ENCODE measurements around the gene HLA-B.
A peak's percentile ranks its signal among the peaks of the same experiment; 100 is the strongest.
"Not testable (repeated sequence)": the region's sequence is repeated elsewhere in the genome, so short reads cannot be mapped to it uniquely, and the experiment has no call there.

Gene HLA-B

DNA sequence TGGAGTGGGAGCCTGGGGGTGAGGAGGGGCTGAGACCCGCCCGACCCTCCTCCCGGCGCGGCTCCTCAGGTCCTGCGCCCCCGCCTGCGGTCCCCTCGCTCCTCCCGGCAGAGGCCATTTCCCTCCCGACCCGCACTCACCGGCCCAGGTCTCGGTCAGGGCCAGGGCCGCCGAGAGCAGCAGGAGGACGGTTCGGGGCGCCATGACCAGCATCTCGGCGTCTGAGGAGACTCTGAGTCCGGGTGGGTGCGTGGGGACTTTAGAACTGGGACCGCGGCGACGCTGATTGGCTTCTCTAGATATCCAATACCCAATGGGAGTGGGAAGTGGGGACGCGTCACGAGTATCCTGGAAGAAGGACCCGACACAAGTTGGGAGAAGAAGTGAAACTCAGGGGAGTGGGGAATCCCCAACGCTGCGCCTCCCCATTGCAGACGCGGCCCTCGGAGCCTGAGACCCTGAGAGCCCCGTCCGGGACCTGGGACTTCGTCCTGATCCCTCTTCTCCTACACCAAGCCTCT lies at the start of gene HLA-B:
TSS of gene HLA-B (minus strand) at position 234 of the 521 bp plus-strand sequence. CDS start at position 213, 21 bp downstream.
- no peak within 1 kb of the TSS for H3K9ac ChIP-seq
- no peaks in the 10 kb centered on the region for H3K79me2 ChIP-seq
- H3K4me1 ChIP-seq: no peaks in the 10 kb centered on the region
- no peaks in the 10 kb centered on the region for H3K27me3 ChIP-seq (ENCODE audit: control insufficient read depth, insufficient read depth, low read length)
- no peaks in the 10 kb centered on the region for H3K9me3 ChIP-seq (ENCODE audit: control insufficient read depth, low read length)
- peak within 1 kb of the TSS; percentile 89 for H2AFZ ChIP-seq
- no peaks in the 10 kb centered on the region for H3K36me3 ChIP-seq (ENCODE audit: control insufficient read depth, insufficient read depth, low read length)
- TF ChIP-seq, protein P1, sequence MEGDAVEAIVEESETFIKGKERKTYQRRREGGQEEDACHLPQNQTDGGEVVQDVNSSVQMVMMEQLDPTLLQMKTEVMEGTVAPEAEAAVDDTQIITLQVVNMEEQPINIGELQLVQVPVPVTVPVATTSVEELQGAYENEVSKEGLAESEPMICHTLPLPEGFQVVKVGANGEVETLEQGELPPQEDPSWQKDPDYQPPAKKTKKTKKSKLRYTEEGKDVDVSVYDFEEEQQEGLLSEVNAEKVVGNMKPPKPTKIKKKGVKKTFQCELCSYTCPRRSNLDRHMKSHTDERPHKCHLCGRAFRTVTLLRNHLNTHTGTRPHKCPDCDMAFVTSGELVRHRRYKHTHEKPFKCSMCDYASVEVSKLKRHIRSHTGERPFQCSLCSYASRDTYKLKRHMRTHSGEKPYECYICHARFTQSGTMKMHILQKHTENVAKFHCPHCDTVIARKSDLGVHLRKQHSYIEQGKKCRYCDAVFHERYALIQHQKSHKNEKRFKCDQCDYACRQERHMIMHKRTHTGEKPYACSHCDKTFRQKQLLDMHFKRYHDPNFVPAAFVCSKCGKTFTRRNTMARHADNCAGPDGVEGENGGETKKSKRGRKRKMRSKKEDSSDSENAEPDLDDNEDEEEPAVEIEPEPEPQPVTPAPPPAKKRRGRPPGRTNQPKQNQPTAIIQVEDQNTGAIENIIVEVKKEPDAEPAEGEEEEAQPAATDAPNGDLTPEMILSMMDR (IDR thresholded peaks at IDR 0.05): no peak
- peak within 1 kb of the TSS; percentile 67 for H3K4me3 ChIP-seq (ENCODE audit: low read depth, low read length)
- no peak within 1 kb of the TSS for H3K27ac ChIP-seq
- H3K4me2 ChIP-seq (ENCODE audit: low read length): peak within 1 kb of the TSS; percentile 87

DNA sequence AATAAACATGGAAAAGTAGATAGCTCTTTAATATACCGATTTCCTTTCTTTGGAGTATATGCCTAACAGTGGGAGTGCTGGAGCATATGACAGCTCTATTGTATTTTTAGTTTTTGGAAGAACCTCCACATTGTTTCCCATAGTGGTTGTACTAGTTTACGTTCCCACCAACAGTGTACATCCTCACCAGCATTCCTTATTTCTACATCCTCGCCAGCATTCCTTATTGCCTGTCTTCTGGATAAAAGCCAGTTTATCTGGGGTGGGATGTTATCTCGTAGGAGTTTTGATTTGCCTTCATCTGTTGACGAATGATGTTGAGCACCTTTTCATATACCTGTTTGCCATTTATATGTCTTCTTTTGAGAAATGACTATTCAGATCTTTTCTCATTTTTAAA lies 49.0 kb upstream of the HLA-B start:
- Histone ChIP-seq H3K9ac (no peak overlapping the region), H3K9me3 (ENCODE audit: control insufficient read depth, low read length) (no peaks in the 10 kb centered on the region), H3K4me3 (ENCODE audit: low read depth, low read length) (no peak overlapping the region), H2AFZ (no peak overlapping the region), H3K27ac (no peak overlapping the region), H3K79me2 (peaks cover 3% of the 10 kb centered on the region), H3K4me2 (ENCODE audit: low read length) (no peak overlapping the region), H3K27me3 (ENCODE audit: control insufficient read depth, insufficient read depth, low read length) (no peaks in the 10 kb centered on the region), H3K4me1 (peaks cover 3% of the 10 kb centered on the region), H3K36me3 (ENCODE audit: control insufficient read depth, insufficient read depth, low read length) (no peaks in the 10 kb centered on the region)
- TF ChIP-seq, protein P1 (IDR thresholded peaks at IDR 0.05): no peak

- Histone ChIP-seq H3K4me3 (ENCODE audit: low read depth, low read length) (peak overlapping the region; percentile 91), H3K27ac (peak overlapping the region; percentile 33), H3K4me2 (ENCODE audit: low read length) (peak overlapping the region; percentile 61), H2AFZ (peak overlapping the region; percentile 89)
- not testable (repeated sequence) for H3K79me2 ChIP-seq; H3K36me3 ChIP-seq (ENCODE audit: control insufficient read depth, insufficient read depth, low read length); H3K9me3 ChIP-seq (ENCODE audit: control insufficient read depth, low read length); H3K4me1 ChIP-seq; H3K9ac ChIP-seq; H3K27me3 ChIP-seq (ENCODE audit: control insufficient read depth, insufficient read depth, low read length)
Measured at GRCh38 chr6:31404061-31404364, 47.0 kb upstream of the HLA-B start.

- Histone ChIP-seq H3K4me1 (peaks cover 3% of the 10 kb centered on the region), H3K9me3 (ENCODE audit: control insufficient read depth, low read length) (no peaks in the 10 kb centered on the region), H3K4me3 (ENCODE audit: low read depth, low read length) (peak within 1 kb of the TSS; percentile 91), H3K9ac (no peak within 1 kb of the TSS), H3K36me3 (ENCODE audit: control insufficient read depth, insufficient read depth, low read length) (no peaks in the 10 kb centered on the region), H3K4me2 (ENCODE audit: low read length) (peak within 1 kb of the TSS; percentile 61), H3K79me2 (peaks cover 3% of the 10 kb centered on the region), H3K27me3 (ENCODE audit: control insufficient read depth, insufficient read depth, low read length) (no peaks in the 10 kb centered on the region), H2AFZ (peak within 1 kb of the TSS; percentile 89), H3K27ac (peak within 1 kb of the TSS; percentile 33)
- TF ChIP-seq, protein P1 (IDR thresholded peaks at IDR 0.05): no peak
Measured at GRCh38 chr6:31403283-31404060, 46.5 kb upstream of the HLA-B start, which contains the start of gene MICA. Gene MICA (plus strand): TSS chr6:31403595. CDS start chr6:31403633, 38 bp downstream.

- H3K9ac ChIP-seq: no peak overlapping the region
- TF ChIP-seq, protein P1 (IDR thresholded peaks at IDR 0.05): no peak
- no peaks in the 10 kb centered on the region for H3K9me3 ChIP-seq (ENCODE audit: control insufficient read depth, low read length)
- no peaks in the 10 kb centered on the region for H3K36me3 ChIP-seq (ENCODE audit: control insufficient read depth, insufficient read depth, low read length)
- peak overlapping the region; percentile 91 for H3K4me3 ChIP-seq (ENCODE audit: low read depth, low read length)
- peaks cover 3% of the 10 kb centered on the region for H3K4me1 ChIP-seq
- H3K4me2 ChIP-seq (ENCODE audit: low read length): peak overlapping the region; percentile 61
- H2AFZ ChIP-seq: peak overlapping the region; percentile 89
- H3K79me2 ChIP-seq: peaks cover 3% of the 10 kb centered on the region
- H3K27ac ChIP-seq: peak overlapping the region; percentile 30
- H3K27me3 ChIP-seq (ENCODE audit: control insufficient read depth, insufficient read depth, low read length): no peaks in the 10 kb centered on the region
Measured at GRCh38 chr6:31402324-31403282, 45.6 kb upstream of the HLA-B start.

All from parathyroid adenoma (tissue), 2 donors.